ENCODE measurements around the gene CARD11.

The CARD11 gene

DNA sequence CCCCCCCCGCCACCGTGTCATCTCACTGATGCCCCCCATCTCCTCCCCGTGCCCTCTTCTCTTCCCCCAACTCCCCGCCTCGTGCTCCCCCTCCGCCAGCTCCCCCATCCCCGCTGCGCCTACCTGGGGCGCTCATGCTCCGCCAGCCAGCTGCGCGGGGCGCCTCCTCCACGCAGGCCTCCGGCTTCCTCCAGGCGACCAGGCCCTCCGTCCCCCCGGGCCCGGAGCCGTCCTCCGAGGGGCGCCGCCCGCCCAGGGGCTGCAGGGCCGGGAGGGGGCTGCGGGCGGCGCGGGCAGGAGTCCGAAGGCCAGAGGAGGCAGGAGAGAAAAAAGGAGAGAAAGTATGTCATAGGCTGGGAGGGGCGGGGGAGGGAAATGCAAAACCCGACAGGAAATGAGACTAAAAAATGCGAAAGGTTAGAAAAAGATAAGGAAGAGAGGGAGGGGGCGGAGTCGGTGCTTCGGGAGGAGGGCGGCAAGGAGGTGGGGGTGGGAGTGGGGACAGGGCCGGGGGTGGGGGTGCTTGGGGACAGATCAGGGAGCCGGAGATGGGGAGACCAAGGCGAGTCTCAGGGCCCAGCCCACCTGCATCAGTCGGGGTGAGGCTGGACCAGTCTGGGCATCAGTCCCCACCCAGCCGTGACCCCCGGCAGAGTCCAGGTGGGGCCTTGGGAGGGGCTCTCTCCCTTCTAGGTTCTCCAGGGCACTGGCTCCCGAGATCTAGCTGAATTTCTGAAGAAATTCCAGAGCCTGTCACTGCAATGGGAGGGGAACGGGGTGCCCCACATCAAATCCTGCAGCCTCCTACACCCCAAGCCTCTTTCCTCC is at the start of gene CARD11:
CARD11 (minus strand) TSS at position 324 of the 828 bp plus-strand sequence. CDS start 85,361 bp downstream, outside the sequence.
- no peak for DNase-seq

DNA sequence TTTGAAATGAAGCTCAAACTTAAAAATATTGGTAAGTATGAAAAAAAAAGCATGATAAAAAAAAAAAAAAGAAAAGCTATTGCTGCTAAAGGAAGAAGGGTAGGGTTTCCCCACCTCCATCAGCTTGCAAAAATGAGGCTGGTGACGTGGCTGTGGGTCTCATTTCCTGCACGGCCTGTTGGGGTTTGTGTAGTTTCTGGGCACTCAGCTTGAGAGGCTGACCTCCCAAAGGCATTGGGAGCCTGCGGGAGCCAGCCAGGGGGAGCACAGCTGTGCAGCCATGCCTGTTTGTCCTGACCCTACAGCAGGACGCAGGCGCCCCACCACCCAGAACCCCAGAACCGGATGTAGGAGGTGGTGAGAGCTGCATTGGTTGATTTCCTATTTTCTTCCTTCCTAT is 48.8 kb upstream of the CARD11 start:
- DNase-seq: no peak

DNA sequence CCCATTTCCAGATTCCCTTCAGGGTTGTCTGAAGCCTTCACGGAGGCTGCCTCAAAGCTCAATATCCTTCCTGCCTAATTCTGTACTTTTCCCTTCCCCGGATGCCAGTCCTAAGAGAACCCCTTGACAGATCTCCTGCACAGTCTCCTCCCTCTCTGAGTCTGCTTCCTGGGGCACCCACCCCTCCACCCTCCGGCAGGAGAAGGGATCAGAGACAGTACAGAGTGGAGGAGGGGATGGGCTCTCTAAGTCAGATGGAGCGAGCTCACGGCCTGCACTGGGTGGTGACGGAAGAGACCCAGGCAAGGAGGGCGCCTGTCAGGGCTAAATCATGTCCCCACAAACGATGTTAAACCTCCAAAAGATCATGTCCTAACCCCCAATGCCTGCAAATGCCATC is 48.0 kb upstream of the CARD11 start:
- no peak for DNase-seq

DNA sequence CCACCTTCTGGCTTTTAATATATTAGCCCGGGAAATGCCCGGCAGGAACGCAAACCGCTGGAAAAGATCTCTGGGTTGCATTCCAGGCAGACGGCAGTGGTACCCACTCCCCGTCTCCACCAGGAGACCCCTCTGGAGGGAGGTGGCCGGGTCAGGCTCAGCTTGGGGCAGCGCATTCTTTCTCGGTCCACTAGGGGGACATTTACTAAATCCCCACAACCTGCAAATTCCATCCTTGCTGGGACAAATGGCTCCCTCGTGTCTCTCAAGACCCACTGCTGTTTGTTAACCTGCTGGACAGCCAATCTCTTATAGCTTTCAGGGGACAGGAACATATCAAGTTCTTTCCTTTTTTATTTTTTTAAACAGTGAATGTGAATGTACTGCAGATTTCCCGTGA is 45.8 kb upstream of the CARD11 start:
- no peak for DNase-seq

DNA sequence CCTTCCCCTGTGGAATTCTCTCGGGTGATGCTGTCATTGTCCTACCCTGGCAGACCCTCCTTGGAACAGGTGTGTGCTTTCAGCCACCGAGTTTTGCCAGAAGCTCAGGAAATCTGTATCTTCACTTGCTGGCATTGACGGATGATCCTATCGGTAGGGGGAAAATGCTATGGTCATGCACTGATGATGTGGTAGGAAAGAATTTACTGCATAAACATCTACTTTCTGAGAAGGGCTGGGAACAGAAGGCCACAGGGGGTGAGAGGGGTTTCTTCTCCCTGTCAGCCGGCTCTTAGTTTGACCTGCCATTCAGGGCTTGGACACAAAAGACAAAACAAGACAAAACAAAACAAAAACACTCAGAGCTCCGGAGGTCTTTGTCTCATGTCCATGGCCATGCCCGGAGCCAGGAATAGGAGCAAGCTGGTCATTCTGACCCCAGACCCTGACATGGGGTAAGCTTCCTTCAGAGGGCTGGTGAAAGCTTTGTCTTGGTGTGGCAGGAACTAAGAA is 43.6 kb upstream of the CARD11 start:
- DNase-seq: no peak

DNA sequence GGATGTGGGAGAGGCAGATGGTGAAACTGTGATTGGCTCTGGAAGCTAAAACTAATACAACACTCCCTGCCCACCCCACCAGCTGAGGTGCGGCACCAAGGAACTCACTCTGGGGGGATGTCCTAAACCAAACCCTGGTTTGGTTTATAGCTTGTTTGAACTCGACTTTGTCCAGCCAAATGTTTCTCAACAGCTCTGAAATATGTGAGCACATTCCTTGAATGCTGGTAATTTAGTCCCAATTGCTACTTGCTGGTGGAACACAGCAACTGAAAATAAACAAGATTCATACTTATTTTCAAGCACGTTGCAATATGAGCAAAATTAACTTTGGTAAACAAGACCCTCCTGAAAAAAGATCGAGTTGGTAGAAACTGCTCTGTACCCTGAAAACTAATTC is 39.7 kb upstream of the CARD11 start:
- no peak for DNase-seq

DNA sequence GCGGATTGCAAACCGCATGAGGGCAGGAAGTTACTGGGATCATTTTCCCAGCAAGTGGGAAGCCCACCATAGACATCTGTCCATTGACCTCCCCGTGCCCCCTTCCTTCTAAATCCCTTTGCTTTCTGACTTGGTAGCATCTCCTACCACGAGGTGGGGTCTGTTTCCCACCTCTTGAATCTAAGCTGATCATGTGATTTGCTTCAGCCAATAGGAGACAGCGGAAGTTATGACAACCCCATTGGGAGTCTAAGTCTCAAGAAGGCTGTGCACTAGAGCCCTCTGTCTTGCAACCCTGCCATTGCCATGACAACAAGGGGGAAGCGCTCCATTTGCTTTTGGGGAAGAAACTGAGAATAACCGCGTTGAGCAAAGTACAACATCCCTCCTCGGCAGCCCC is 39.2 kb upstream of the CARD11 start:
- no peak for DNase-seq

DNA sequence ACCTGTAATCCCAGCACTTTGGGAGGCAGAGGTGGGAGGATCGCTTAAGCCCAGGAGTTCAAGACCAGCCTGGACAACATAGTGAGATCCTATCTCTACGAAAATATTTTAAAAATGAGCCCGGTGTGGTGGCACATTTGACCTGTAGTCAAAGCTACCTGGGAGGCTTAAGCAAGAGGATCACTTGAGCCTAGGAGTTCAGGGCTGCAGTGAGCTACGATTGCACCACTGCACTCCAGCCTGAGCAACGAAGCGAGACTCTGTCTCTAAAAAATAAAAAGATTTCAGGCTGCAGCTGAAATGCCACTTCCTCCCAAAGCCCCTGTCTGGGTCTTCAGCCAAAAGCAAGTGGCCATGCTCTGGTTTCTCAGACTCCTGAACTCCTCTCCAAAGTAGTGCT is 38.7 kb upstream of the CARD11 start:
- DNase-seq: no peak

DNA sequence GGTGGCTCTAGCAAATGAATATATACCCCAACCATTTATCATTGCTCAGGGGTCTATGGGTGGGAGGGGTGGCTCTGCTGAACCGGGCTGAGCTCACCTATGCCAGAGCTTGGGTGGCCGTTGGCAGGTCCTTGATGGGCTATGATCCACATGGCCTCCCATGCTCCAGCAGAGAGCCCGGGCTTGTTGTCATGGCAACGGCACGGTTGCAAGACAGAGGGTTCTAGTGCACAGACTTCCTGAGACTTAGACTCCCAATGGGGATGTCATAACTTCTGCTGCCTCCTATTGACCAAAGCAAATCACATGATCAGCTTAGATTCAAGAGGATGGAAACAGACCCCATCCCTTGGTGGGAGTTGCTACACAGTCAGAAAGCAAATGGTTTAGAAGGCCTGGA is 36.4 kb upstream of the CARD11 start:
- peak; percentile 40 for DNase-seq

DNA sequence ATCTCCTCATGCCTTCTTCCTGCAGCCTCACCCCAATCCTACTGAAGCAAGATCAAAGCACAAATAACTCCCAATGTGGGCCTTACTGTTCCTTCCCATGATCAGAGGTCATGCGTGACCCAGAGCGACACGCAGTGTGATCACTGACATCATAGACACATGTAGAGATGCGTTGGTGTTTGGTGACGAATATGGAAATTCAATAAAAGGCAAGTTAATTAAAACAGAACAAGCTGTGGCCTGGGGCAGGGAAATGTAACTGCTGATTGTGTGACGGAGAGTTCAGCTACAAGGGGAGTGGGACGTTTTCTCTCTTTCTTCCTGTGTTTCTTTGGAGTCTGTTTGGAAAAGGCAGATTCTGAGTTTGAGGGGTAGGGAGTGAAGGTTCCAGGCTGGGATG is 34.8 kb upstream of the CARD11 start:
- no peak for DNase-seq

DNA sequence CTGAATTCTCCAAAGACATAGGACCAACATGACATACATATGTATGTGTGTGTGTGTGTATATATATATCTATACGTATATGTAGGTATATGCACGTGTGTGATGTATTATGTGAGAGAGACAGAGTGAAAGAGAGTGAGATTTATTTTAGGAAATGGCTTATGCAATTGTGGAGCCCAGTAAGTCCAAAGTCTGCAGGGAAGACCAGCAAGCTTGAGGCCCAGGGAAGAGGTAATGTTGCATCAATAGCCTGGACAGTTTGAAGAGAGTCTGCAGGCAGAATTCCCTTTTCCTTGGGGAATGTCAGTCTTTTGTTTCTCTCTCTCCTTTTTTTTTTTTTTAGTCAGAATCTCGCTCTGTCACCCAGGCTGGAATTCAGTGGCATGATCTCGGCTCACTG is 33.0 kb upstream of the CARD11 start:
- DNase-seq: no peak

DNA sequence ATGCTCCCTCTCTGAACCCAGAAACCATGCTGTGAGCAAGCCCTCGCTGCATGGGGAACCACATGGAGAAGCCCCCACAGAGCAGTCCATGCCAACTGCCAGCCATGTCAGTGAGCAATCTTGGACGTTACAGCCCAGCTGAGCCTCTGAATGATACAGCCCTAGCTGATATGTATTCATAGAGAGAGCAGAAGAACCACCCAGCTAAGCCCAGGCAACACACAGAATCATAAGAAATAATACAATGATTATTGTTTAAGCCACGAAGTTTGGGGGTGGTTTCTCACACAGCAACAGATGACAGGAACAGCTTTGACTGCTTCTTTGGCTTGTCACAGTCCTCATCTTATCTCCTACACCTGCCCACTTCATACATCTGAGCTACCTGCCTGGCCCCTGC is 32.5 kb upstream of the CARD11 start:
- DNase-seq: no peak

DNA sequence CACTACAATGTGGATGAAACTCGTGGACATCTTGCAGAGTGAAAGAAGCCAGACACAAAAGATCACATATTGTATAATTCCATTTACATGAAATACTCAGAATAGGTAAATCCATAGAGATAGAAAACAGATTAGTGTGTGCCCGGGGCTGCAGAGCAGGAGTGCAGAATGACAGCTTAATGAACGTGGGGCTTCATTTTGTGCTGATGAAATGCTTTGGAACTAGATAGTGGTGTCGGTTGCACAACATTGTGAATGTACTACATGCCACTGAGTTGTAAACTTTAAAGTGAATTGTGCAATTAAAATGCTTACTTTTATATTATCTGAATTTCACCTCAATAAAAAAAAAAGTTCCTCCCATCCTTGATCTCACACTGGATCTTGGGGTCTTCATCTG is 31.8 kb upstream of the CARD11 start:
- DNase-seq: no peak

DNA sequence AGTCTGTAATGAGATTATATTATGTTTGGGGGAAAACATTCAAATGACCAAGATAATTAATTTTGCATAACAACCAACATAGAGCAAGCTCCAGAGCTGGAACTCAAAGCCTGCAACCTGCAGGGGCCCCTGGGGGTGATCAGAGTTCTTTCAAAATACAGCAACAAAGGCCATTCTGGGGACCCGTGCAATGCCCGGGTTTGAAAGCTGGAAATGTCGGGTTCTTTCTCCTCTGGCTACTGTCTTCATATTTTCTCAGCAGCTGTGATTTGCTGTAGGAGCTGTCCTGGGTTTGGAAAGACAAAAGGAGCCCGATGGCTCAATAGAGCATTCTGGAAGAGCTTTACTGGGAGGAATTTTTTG is 30.8 kb upstream of the CARD11 start:
- DNase-seq: no peak

DNA sequence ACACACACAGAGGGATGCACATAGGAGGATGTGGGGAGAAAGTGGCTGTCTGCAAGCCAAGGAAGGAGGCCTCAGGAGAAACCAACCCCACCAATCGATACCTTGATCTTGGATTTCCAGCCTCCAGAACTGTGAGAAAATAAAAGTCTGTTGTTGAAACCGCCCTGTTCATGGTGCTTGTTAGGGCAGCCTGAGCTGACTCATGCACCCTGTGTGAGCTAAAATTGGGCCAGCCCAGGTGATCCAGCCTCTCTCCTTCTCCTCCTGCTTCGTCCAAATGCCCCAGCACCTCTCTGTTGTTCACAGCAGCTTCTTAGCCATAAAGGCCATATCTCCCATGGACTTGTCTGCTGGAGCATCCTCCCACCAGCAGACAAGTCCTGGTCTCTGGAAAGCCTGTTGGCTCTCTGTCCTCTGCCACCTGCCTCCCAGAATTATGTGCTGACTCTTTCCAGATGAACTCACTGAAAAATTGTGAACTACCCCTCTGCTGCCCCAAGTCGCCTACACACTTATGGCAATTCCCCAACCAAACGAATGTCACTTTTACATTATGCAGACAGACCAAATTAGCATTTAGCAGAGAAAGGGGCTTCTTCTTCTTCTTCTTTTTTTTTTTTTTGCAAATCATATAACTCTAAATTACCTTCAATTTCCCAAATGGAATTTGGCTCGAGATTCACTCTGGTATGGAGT is 30.2 kb upstream of the CARD11 start:
- DNase-seq: no peak

DNA sequence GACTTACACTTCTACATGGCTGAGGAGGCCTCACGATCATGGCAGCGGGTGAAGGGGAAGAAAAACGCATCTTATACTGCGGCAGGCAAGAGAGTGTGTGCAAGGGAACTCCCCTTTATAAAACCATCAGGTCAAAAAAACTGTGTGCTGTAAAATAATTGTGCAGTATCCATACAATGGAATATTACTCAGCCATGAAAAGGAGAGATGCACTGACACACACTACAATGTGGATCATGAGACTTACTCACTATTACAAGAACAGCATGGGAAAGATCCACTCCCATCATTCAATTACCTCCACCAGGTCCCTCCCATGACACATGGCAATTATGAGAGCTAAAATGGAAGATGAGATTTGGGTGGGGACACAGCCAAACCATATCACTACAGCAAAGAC is 27.2 kb upstream of the CARD11 start:
- DNase-seq: no peak

DNA sequence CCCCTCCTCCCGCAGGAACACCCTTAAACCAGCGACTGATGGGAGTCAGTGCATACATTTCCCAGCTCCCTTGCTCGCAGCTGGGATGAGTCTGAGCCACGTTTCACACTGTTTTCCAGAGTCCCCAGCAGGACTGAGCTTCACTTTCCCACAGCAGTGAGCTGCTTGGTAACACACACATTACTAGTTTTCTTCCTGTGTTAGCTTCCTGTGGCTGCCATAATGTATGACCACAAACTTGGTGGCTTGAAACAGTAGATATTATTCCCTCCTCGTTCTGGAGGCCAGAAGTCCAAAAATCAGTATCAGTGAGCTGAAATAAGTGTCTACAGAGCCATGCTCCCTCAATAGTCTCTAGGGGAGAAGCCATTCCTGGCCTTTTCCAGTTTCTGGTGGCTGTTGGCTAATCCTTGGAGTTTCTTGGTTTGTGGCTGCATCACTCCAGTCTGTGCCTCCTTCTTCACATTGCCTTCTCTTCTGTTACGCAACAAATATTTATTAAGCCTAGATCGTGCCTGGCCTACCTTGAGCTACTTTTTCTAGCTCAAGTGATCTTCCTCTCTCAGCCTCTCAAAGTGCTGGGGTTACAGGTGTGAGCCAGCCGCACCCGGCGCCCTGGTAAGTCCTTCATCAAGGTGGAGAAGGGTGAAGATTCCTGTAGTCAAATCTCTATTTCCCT is 26.2 kb upstream of the CARD11 start:
- no peak for DNase-seq

DNA sequence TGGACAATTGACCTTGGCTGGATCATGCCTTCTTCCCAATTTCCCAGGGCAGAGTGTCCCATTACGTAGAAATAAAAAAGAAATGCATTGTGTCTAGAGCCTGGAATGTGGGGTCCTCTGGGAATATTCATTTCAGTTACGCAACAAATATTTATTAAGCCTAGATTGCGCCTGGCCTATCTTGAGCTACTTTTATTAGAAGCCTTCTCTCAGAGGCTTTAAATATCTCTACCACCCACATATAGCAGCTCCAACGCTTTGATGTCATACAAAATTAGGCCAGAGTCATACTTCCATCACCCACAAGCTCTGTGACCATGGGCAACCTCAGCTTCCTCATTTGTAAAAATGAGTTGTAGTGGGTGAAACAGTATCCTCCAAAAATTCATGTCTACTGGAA is 24.9 kb upstream of the CARD11 start:
- no peak for DNase-seq

DNA sequence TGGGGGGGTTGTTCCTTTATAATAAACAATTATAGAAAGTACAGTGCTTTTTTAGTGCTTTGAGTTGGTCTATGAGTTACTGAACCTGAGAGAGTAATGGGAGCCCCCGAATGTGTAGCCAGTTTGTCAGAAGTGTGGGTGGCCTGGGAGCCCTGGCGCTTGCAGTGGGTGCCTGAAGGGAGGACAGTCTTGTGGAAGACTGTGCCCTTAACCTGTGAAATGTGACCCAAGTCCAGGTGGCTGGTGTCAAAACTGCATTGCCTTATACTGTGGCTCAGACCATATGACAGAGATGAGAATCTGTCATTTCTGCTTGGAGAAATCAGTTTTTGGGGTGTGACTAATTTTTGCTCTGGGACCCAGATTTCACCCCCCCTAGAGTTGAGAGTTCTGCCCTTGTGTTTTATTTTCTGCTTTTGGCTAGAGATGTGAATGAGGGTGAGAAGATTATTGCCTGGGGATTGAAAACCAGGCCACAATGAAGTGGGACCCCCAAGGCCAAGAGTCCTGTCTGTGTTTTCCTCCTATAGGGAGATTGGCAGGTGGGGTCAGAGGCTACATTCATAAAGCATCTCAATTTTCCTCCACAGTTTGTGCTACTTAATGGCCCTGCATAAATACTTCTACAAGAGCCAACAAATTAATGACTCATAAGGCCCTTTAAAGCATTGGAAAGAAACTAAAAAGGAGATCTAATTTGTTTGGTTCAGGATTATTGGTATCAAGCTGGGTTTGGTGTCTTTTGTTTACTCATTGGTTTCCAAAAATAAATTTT is 24.1 kb upstream of the CARD11 start:
- DNase-seq: no peak

DNA sequence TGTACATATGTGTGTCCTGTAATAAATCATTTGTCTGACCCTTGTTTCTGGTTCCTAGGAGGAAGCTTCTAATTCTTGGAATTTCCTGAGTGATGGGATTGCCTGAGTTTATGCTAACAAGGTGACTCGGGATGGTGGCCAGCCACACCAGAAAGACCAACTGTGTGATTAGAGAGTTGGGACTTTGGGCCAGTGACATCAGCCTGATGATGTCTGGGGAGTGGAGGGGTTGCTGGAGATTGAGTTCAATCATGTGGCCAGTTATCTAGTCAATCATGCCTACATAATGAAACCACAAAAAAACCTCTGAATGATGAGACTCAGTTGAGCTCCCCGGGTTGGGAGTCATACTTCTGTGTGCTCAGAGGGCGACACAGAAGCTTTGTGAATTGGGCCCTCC is 23.5 kb upstream of the CARD11 start:
- no peak for DNase-seq

DNA sequence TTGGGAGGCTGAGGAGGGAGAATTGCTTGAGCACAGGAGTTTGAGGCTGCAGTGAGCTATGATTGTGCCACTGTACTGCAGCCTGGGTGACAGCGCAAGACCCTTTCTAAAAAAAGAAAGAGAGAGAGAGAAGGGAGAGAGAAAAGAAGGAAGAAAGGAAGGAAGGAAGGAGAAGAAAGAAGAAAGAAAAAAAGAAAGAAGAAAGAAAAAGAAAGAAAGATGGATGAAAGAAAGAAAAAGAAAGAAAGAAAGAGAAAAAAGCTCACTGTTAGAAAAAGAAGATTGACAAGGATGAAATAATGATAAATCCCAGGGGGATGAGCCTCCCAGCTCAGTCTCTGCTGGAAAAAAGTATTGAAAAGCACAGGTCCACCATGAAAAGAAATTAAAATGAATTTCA is 22.8 kb upstream of the CARD11 start:
- no peak for DNase-seq

DNA sequence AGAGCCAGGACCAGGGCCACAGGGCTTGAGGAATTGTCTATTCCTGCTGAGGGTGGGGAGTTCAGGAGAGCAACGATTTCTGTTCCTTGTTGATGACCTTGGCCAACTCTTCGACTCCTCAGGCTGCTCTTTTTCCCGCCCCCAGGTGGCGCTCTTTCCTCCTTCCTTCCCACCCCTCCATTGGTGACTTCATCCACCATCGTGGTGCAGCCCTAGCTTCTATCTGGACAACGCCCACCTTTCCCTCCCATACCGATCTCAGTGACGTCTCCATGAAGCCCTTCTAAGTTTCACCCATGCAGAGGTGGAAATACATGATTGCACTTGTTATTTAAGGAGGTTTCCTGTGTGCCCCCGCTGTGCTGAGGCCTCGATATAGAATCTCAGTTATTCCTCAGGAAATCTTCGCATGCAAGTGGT is 22.1 kb upstream of the CARD11 start:
- DNase-seq: no peak

DNA sequence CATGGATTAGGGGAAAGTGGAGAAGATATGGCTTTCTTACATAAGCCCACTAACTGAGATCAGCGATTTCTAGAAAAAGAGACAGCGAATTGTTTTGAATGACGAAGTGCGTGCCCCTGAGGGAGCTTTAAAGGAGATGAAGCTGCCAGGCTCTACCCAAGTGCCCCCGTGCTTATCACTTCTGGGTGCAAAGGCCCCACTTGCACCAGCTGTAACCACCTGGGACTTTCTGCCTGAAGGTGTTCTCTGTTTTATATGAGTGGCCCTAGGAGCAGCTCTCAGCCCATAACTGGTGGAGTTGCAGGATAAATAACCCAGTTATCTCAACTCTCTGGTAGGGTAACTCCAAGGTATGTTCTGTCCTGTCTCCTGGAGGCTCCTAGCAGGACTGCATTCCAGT is 20.4 kb upstream of the CARD11 start:
- no peak for DNase-seq
